Stimulated activated naive CD8-positive, alpha-beta T cell treated with anti-CD3 and anti-CD28 coated beads, Interleukin-15, amount 100 ng/mL, for 72 hours (primary cell): Measurements from ENCODE around the gene TFEC.
"Not testable (repeated sequence)": the region's sequence is repeated elsewhere in the genome, so short reads cannot be mapped to it uniquely, and the experiment has no call there.

Experiments used
- ATAC-seq: fragments of 150-1000 bp; cut with Tn5 transposase; 2 replicates; pipeline ENCODE4 v1.10.0; 2021; ENCODE audit warnings: mild to moderate bottlenecking, moderate library complexity
- DNase-seq, 2 donors: peaks; one replicate each; pipeline ENCODE4 v3.0.0; 2021 to 2022
- H3K27ac Mint-ChIP-seq, 2 donors: one replicate each; pipeline ENCODE4 v1.8.0; 2022; ENCODE audit warnings: mild to moderate bottlenecking in 2 of 2, mixed read lengths in 2 of 2, moderate library complexity in 2 of 2
- H3K27me3 Mint-ChIP-seq: one replicate; pipeline ENCODE4 v1.8.0; 2022; ENCODE audit warnings: mixed read lengths
- H3K4me1 Mint-ChIP-seq: one replicate; pipeline ENCODE4 v1.8.0; 2022; ENCODE audit warnings: mild to moderate bottlenecking, mixed read lengths
- H3K4me3 Mint-ChIP-seq, 2 donors: one replicate each; pipeline ENCODE4 v1.8.0; 2022; ENCODE audit warnings: mild to moderate bottlenecking in 2 of 2, mixed read lengths in 2 of 2, moderate library complexity in 1 of 2
- H3K9me3 Mint-ChIP-seq, 2 donors: one replicate each; pipeline ENCODE4 v1.8.0; 2022; ENCODE audit warnings: mixed read lengths in 2 of 2

TFEC gene

GRCh38 chr7:116021237-116021636 is 9.3 kb downstream of the TFEC start:
- no peaks in the 10 kb centered on the region for H3K9me3 Mint-ChIP-seq
- ATAC-seq, result no peak
- no peak for DNase-seq
- no peak overlapping the region for H3K27ac Mint-ChIP-seq
- H3K27me3 Mint-ChIP-seq, result no peaks in the 10 kb centered on the region
- no peaks in the 10 kb centered on the region for H3K4me1 Mint-ChIP-seq
- H3K4me3 Mint-ChIP-seq, result no peak overlapping the region

- H3K9me3 Mint-ChIP-seq, result no peaks in the 10 kb centered on the region
- no peak overlapping the region for H3K4me3 Mint-ChIP-seq
- H3K27ac Mint-ChIP-seq, result no peak overlapping the region
- H3K27me3 Mint-ChIP-seq, result no peaks in the 10 kb centered on the region
- H3K4me1 Mint-ChIP-seq, result no peaks in the 10 kb centered on the region
- no peak for DNase-seq
- no peak for ATAC-seq
These were observed 11.8 kb downstream of the TFEC start for GRCh38 chr7:116018731-116019130.

GRCh38 chr7:116013675-116014074 is 16.9 kb downstream of the TFEC start:
- H3K27ac Mint-ChIP-seq, result no peak overlapping the region
- no peaks in the 10 kb centered on the region for H3K9me3 Mint-ChIP-seq
- ATAC-seq (no peak), DNase-seq (no peak)
- H3K4me1 Mint-ChIP-seq, result no peaks in the 10 kb centered on the region
- H3K4me3 Mint-ChIP-seq, result no peak overlapping the region
- no peaks in the 10 kb centered on the region for H3K27me3 Mint-ChIP-seq

- ATAC-seq (no peak), DNase-seq (no peak)
- Mint-ChIP-seq H3K27ac (no peak overlapping the region), H3K4me1 (no peaks in the 10 kb centered on the region), H3K9me3 (peaks cover 0 to 4% of the 10 kb centered on the region in 2 donors), H3K4me3 (no peak overlapping the region), H3K27me3 (no peaks in the 10 kb centered on the region)
These were observed 19.0 kb downstream of the TFEC start for GRCh38 chr7:116011584-116011983.

GRCh38 chr7:116004762-116005161 is 25.8 kb downstream of the TFEC start:
- not testable (repeated sequence) for H3K4me3 Mint-ChIP-seq, DNase-seq, ATAC-seq, H3K27ac Mint-ChIP-seq, H3K27me3 Mint-ChIP-seq, H3K4me1 Mint-ChIP-seq
- H3K9me3 Mint-ChIP-seq, result peaks cover 11 to 20% of the 10 kb centered on the region in 2 donors

DNA sequence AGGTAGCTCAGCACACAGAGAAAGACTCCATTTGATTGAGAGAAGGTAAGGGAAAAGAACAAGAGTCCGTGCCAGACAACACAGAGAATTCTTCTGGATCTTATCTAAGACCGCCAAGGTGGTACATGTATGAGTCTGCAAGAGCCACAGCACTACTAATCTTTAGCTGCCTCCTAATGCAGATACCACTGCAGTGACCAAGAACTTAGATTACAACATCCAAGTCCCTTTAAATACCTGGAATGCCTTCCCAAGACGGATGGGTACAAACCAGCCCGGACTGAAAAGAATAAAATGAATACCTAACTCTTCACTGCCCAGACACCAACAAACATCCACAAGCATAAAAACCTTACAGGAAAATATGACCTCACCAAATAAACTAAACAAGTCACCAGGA is 33.3 kb downstream of the TFEC start:
- Mint-ChIP-seq H3K9me3 (peaks cover 0 to 14% of the 10 kb centered on the region in 2 donors), H3K27me3 (no peaks in the 10 kb centered on the region), H3K4me3 (no peak overlapping the region), H3K27ac (no peak overlapping the region), H3K4me1 (no peaks in the 10 kb centered on the region)
- ATAC-seq (no peak), DNase-seq (no peak)

DNA sequence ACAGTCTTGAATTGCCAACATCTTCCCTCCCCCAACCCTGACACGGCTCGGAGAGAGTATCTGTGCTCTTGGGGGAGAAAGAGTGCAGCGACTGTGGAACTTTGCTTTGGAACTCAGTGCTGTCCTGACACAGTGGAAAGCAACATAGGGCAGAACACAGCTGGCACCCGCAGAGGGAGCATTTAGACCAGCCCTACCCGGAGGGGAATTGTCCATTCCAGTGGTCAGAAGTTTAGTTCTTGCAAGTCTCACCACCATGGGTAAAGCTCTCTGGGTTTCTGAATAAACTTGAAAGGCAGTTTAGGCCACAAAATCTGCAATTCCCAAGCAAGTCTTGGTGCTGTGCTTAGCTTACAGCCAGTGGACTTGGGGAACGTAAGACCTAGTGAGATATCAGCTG is 34.9 kb downstream of the TFEC start:
- ATAC-seq, result no peak
- peaks cover 9 to 15% of the 10 kb centered on the region in 2 donors for H3K9me3 Mint-ChIP-seq
- H3K4me3 Mint-ChIP-seq, result no peak overlapping the region
- H3K4me1 Mint-ChIP-seq, result no peaks in the 10 kb centered on the region
- no peak overlapping the region for H3K27ac Mint-ChIP-seq
- no peaks in the 10 kb centered on the region for H3K27me3 Mint-ChIP-seq
- no peak for DNase-seq

GRCh38 chr7:115988401-115988800 is 42.2 kb downstream of the TFEC start:
- H3K4me3 Mint-ChIP-seq, result no peak overlapping the region
- DNase-seq, result no peak
- H3K9me3 Mint-ChIP-seq, result peaks cover 9% of the 10 kb centered on the region in 2 donors
- no peak overlapping the region for H3K27ac Mint-ChIP-seq
- no peaks in the 10 kb centered on the region for H3K4me1 Mint-ChIP-seq
- ATAC-seq, result no peak
- no peaks in the 10 kb centered on the region for H3K27me3 Mint-ChIP-seq

DNA sequence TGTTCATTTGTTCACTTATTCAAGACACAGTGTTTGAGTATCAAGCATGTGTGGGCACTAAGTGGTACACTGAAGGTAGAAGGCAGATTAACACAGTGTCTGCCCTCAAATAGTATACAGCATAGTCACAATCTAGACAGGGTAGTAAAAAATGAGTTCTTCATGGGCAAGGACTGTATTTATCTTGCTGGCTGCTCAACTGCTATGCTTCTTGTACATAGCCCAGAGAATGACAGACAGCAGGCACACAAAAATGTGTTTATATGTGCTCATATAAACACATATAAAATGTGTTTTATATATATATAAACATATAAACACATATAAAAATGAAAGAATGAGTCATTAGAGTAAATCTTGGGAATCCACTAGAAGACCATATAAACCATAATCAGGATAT is 43.1 kb downstream of the TFEC start:
- Mint-ChIP-seq H3K4me3 (no peak overlapping the region), H3K9me3 (peaks cover 9% of the 10 kb centered on the region in 2 donors), H3K4me1 (no peaks in the 10 kb centered on the region), H3K27me3 (no peaks in the 10 kb centered on the region), H3K27ac (no peak overlapping the region)
- ATAC-seq (no peak), DNase-seq (no peak)

GRCh38 chr7:115984105-115984504 is 46.5 kb downstream of the TFEC start:
- no peak overlapping the region for H3K27ac Mint-ChIP-seq
- no peak overlapping the region for H3K4me3 Mint-ChIP-seq
- no peaks in the 10 kb centered on the region for H3K9me3 Mint-ChIP-seq
- DNase-seq (no peak), ATAC-seq (no peak)
- no peaks in the 10 kb centered on the region for H3K4me1 Mint-ChIP-seq
- H3K27me3 Mint-ChIP-seq, result no peaks in the 10 kb centered on the region

DNA sequence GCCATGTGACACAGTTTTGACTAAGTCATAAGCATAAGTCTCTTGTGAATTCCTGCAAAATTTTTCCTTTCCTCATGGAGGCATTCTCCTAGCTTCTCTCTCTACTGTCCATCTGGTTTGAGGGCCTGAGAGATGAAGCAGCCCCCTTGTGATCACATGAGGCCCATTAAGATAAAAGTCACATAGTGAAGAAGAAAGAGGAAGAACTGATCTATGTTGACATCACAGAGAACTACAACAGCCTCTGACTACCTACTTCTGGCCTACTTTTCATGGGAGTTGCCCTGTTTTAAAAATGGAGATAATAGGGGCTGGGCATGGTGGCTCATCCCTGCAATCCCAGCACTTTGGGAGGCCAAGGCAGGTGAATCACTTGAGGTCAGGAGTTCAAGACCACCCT is 50.4 kb downstream of the TFEC start:
- Mint-ChIP-seq H3K27me3 (no peaks in the 10 kb centered on the region), H3K4me3 (no peak overlapping the region), H3K4me1 (no peaks in the 10 kb centered on the region), H3K9me3 (no peaks in the 10 kb centered on the region), H3K27ac (no peak overlapping the region)
- ATAC-seq (no peak), DNase-seq (no peak)

DNA sequence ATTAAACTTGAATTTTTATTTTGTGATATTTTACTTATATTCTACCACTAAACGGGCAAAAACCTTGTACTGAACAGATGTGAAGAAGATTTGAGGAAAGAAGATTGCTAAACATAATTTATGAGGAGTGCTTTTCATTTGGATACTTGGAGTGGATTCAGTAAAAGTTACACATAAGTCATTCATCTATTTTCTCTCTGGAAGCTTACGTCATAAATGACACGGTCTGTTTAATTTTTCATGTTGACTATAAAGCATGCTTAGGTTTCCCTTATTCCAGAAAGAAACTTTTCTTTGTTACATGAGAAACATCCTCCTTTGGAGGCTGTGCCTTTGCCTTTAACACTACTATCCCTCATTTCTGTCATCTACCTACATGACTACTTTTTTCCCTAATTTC is 53.9 kb downstream of the TFEC start:
- DNase-seq (no peak), ATAC-seq (no peak)
- no peak overlapping the region for H3K4me3 Mint-ChIP-seq
- no peaks in the 10 kb centered on the region for H3K27me3 Mint-ChIP-seq
- no peaks in the 10 kb centered on the region for H3K9me3 Mint-ChIP-seq
- H3K27ac Mint-ChIP-seq, result no peak overlapping the region
- H3K4me1 Mint-ChIP-seq, result no peaks in the 10 kb centered on the region

- Mint-ChIP-seq H3K4me3 (no peak overlapping the region), H3K27ac (no peak overlapping the region), H3K27me3 (no peaks in the 10 kb centered on the region), H3K9me3 (no peaks in the 10 kb centered on the region), H3K4me1 (no peaks in the 10 kb centered on the region)
- ATAC-seq, result no peak
- DNase-seq, result no peak
These were observed 54.8 kb downstream of the TFEC start for GRCh38 chr7:115975766-115976165.

DNA sequence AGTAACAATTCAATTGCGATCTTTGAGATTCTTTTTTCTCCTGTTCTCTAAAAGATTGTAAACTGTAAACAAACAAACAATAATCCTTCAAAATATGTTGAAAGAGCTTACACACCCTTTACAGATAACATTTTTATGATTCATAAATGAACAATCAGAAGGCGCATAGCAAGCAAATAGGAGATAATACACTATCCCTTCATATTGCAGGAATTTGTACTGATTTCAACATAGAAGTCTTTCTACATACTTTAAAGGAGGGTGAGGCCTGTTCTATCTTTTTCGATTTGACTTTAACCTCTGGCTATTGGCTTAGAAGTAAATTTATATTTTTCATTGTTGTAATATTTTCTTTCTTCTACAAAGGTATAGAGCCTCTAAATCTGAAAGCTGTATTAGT is 57.2 kb downstream of the TFEC start:
- Mint-ChIP-seq H3K27ac (no peak overlapping the region), H3K27me3 (no peaks in the 10 kb centered on the region), H3K9me3 (no peaks in the 10 kb centered on the region), H3K4me3 (no peak overlapping the region), H3K4me1 (no peaks in the 10 kb centered on the region)
- ATAC-seq, result no peak
- DNase-seq, result no peak

- Mint-ChIP-seq H3K4me3 (no peak overlapping the region), H3K27me3 (no peaks in the 10 kb centered on the region), H3K4me1 (no peaks in the 10 kb centered on the region), H3K27ac (no peak overlapping the region), H3K9me3 (no peaks in the 10 kb centered on the region)
- no peak for DNase-seq
- ATAC-seq, result no peak
These were observed 59.1 kb downstream of the TFEC start for GRCh38 chr7:115971506-115971905.

DNA sequence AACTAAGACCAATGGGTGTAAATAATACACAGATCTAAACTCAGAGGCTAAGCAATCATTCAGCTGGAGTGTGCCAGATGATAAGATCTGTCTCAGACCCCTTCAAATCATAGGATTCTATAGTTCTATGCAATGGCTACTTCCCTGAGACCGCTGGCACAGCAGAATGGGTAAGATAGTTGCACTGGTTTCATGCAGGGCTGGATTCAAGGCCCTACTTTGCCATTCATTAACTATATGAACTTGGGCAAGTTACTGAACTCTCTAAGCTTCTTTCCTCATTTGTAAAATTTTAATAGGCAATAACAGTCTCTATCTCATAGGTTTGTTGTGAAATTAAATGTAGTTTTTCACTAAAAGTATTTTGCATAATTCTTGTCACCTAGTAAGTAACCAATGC is 62.0 kb downstream of the TFEC start:
- no peak for DNase-seq
- no peaks in the 10 kb centered on the region for H3K4me1 Mint-ChIP-seq
- no peak overlapping the region for H3K4me3 Mint-ChIP-seq
- no peaks in the 10 kb centered on the region for H3K27me3 Mint-ChIP-seq
- H3K27ac Mint-ChIP-seq, result no peak overlapping the region
- no peaks in the 10 kb centered on the region for H3K9me3 Mint-ChIP-seq
- ATAC-seq, result no peak

DNA sequence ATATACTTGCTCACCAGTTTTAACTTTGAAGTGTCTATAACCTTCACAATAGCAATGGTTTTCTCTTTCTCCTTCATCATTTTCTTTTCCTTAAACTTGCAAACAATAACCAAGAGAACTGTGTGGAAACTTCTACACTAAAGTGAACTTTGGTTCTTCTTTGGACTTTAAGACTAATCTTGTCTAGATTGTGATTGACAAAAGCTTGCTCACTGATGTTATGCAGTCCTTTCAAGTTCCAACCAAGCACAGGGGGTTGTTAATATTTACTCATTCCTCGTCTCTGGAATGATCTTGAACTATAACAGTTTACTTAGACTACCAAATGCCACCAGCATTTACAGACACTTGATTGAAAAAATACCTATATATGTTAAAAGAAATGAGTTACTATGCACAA is 62.4 kb downstream of the TFEC start:
- no peak for ATAC-seq
- Mint-ChIP-seq H3K9me3 (no peaks in the 10 kb centered on the region), H3K4me1 (no peaks in the 10 kb centered on the region), H3K27me3 (no peaks in the 10 kb centered on the region), H3K27ac (no peak overlapping the region), H3K4me3 (no peak overlapping the region)
- DNase-seq, result no peak
